ENCODE results near the gene GNAZ.

GNAZ gene

GRCh38 chr22:23086263-23086662 lies 15.9 kb downstream of the GNAZ start:
- no peaks in the 10 kb centered on the region for H3K79me2 ChIP-seq (ENCODE audit: low read length)
- TF ChIP-seq EZH2 (optimal IDR thresholded peaks at IDR 0.05; ENCODE audit: low read depth, low read length) (no peak), EZH2phosphoT487 (IDR thresholded peaks at IDR 0.05; ENCODE audit: low read length) (no peak), CTCF (IDR thresholded peaks at IDR 0.05; ENCODE audit: low read length) (no peak)
- no peaks in the 10 kb centered on the region for H3K4me1 ChIP-seq (ENCODE audit: low read length)
- H2AFZ ChIP-seq (ENCODE audit: low read length): no peak overlapping the region
- no peaks in the 10 kb centered on the region for H3K36me3 ChIP-seq (replicated peaks; ENCODE audit: insufficient read depth, low read length)
- no peaks in the 10 kb centered on the region for H3F3A ChIP-seq (ENCODE audit: insufficient read depth, low read length)
- H3K27me3 ChIP-seq (replicated peaks; ENCODE audit: insufficient read depth, low read length): no peaks in the 10 kb centered on the region
- no peaks in the 10 kb centered on the region for H4K20me1 ChIP-seq (ENCODE audit: insufficient read depth, low read length)
- H3K27ac ChIP-seq (ENCODE audit: low read length): no peak overlapping the region
- H3K4me2 ChIP-seq (ENCODE audit: low read depth, low read length): no peak overlapping the region
- no peak overlapping the region for H3K4me3 ChIP-seq (ENCODE audit: low read length)
- H3K9me2 ChIP-seq (replicated peaks; ENCODE audit: insufficient read depth, low read length): no peaks in the 10 kb centered on the region
- no peaks in the 10 kb centered on the region for H3K9me3 ChIP-seq (replicated peaks; ENCODE audit: insufficient read depth, low read length)
- no peak for DNase-seq
- H3K9ac ChIP-seq (ENCODE audit: low read length): no peak overlapping the region

GRCh38 chr22:23086787-23087186 lies 16.5 kb downstream of the GNAZ start:
- no peak for DNase-seq
- no peaks in the 10 kb centered on the region for H3F3A ChIP-seq (ENCODE audit: insufficient read depth, low read length)
- H3K27ac ChIP-seq (ENCODE audit: low read length): no peak overlapping the region
- H3K9ac ChIP-seq (ENCODE audit: low read length): no peak overlapping the region
- TF ChIP-seq EZH2phosphoT487 (IDR thresholded peaks at IDR 0.05; ENCODE audit: low read length) (no peak), EZH2 (optimal IDR thresholded peaks at IDR 0.05; ENCODE audit: low read depth, low read length) (no peak), CTCF (IDR thresholded peaks at IDR 0.05; ENCODE audit: low read length) (no peak)
- H4K20me1 ChIP-seq (ENCODE audit: insufficient read depth, low read length): no peaks in the 10 kb centered on the region
- no peak overlapping the region for H2AFZ ChIP-seq (ENCODE audit: low read length)
- no peaks in the 10 kb centered on the region for H3K27me3 ChIP-seq (replicated peaks; ENCODE audit: insufficient read depth, low read length)
- no peaks in the 10 kb centered on the region for H3K4me1 ChIP-seq (ENCODE audit: low read length)
- H3K4me3 ChIP-seq (ENCODE audit: low read length): no peak overlapping the region
- H3K4me2 ChIP-seq (ENCODE audit: low read depth, low read length): no peak overlapping the region
- no peaks in the 10 kb centered on the region for H3K9me2 ChIP-seq (replicated peaks; ENCODE audit: insufficient read depth, low read length)
- H3K79me2 ChIP-seq (ENCODE audit: low read length): no peaks in the 10 kb centered on the region
- H3K9me3 ChIP-seq (replicated peaks; ENCODE audit: insufficient read depth, low read length): no peaks in the 10 kb centered on the region
- H3K36me3 ChIP-seq (replicated peaks; ENCODE audit: insufficient read depth, low read length): no peaks in the 10 kb centered on the region

- Histone ChIP-seq H3K9me2 (replicated peaks; ENCODE audit: insufficient read depth, low read length) (no peaks in the 10 kb centered on the region), H3K4me1 (ENCODE audit: low read length) (no peaks in the 10 kb centered on the region), H3K9ac (ENCODE audit: low read length) (no peak overlapping the region), H3K4me2 (ENCODE audit: low read depth, low read length) (no peak overlapping the region), H3K9me3 (replicated peaks; ENCODE audit: insufficient read depth, low read length) (no peaks in the 10 kb centered on the region), H3K27ac (ENCODE audit: low read length) (no peak overlapping the region), H2AFZ (ENCODE audit: low read length) (no peak overlapping the region), H3K79me2 (ENCODE audit: low read length) (no peaks in the 10 kb centered on the region), H3K27me3 (replicated peaks; ENCODE audit: insufficient read depth, low read length) (no peaks in the 10 kb centered on the region), H3F3A (ENCODE audit: insufficient read depth, low read length) (no peaks in the 10 kb centered on the region), H3K36me3 (replicated peaks; ENCODE audit: insufficient read depth, low read length) (no peaks in the 10 kb centered on the region), H3K4me3 (ENCODE audit: low read length) (no peak overlapping the region), H4K20me1 (ENCODE audit: insufficient read depth, low read length) (no peaks in the 10 kb centered on the region)
- DNase-seq: no peak
- TF ChIP-seq EZH2 (optimal IDR thresholded peaks at IDR 0.05; ENCODE audit: low read depth, low read length): no peak
- no peak for TF ChIP-seq EZH2phosphoT487 (IDR thresholded peaks at IDR 0.05; ENCODE audit: low read length)
- TF ChIP-seq CTCF (IDR thresholded peaks at IDR 0.05; ENCODE audit: low read length): no peak
Observed at GRCh38 chr22:23088199-23088604, 17.9 kb downstream of the GNAZ start.
